ENCODE measurements around the gene ST3GAL4. TPM values are rescaled to one million over a fixed set of nuclear protein-coding genes. Genes with fewer than 3 reads are reported as not detected.

ST3GAL4 gene
- total and polyA plus RNA-seq, 2 donors (not counting 1 experiment from before 2014, with no cell fraction given) = 1.1 to 1.9 TPM

GRCh38 chr11:126398296-126398695, 42.8 kb downstream of the ST3GAL4 start:
- H3K9me3 Mint-ChIP-seq (ENCODE audit: insufficient read depth) = no peaks in the 10 kb centered on the region
- WGBS (ENCODE audit: insufficient coverage) = 96% methylated on average over 4 of the region's 4 CpGs
- no peak overlapping the region for H3K27ac Mint-ChIP-seq
- H3K4me2 ChIP-seq (replicated peaks; ENCODE audit: low read depth, low read length, poor library complexity, severe bottlenecking) = no peak overlapping the region
- H3K27ac ChIP-seq (ENCODE audit: low read length in 2 of 2) = no peak overlapping the region
- no peak for TF ChIP-seq EZH2 (IDR thresholded peaks at IDR 0.05; ENCODE audit: borderline replicate concordance, insufficient read depth, low read depth, low read length, poor library complexity, severe bottlenecking)
- no peak overlapping the region for H2AFZ ChIP-seq (ENCODE audit: insufficient read depth, low read depth, low read length, poor library complexity, severe bottlenecking)
- ATAC-seq (ENCODE audit: low read depth) (no peak), DNase-seq (no peak)
- H3K4me3 ChIP-seq (ENCODE audit: control extremely low read depth in 1 of 5, extremely low read depth in 1 of 5, insufficient read depth in 1 of 5, low read depth in 2 of 5, low read length in 4 of 5) = no peak overlapping the region
- ChIA-PET CTCF (no interaction called here), POLR2A (no interaction called here)
- H3K36me3 ChIP-seq (replicated peaks in 1 of 2; ENCODE audit: control extremely low read depth in 1 of 2, control insufficient read depth in 1 of 2, extremely low read depth in 1 of 2, insufficient read depth in 2 of 2, low read length in 1 of 2) = no peaks in the 10 kb centered on the region
- H3K27me3 Mint-ChIP-seq = peaks cover 16% of the 10 kb centered on the region
- no peaks in the 10 kb centered on the region for H4K20me1 ChIP-seq (ENCODE audit: control insufficient read depth, insufficient read depth, low read length, poor library complexity, severe bottlenecking)
- intact Hi-C loops (cut with micrococcal nuclease) = no loop called here
- no peaks in the 10 kb centered on the region for H3K79me2 ChIP-seq (ENCODE audit: control insufficient read depth, insufficient read depth, low read length)
- peaks cover 0 to 5% (median 0%) of the 10 kb centered on the region in 4 experiments for H3K27me3 ChIP-seq (replicated peaks in 1 of 4; ENCODE audit: control extremely low read depth in 1 of 4, control insufficient read depth in 3 of 4, insufficient read depth in 4 of 4, low read length in 3 of 4)
- H3K4me1 Mint-ChIP-seq = no peaks in the 10 kb centered on the region
- H3K9ac ChIP-seq (ENCODE audit: low read length) = no peak overlapping the region
- no peaks in the 10 kb centered on the region for H3K4me1 ChIP-seq (ENCODE audit: control insufficient read depth in 2 of 2, insufficient read depth in 2 of 2, low read length in 2 of 2)
- H3K9me3 ChIP-seq (ENCODE audit: control extremely low read depth in 1 of 3, control insufficient read depth in 2 of 3, insufficient read depth in 1 of 3, low read length in 2 of 3) = peaks cover 0 to 5% (median 0%) of the 10 kb centered on the region in 3 donors
- no peak overlapping the region for H3K4me3 Mint-ChIP-seq

GRCh38 chr11:126398721-126399120, 43.2 kb downstream of the ST3GAL4 start:
- Histone ChIP-seq H3K4me1 (ENCODE audit: control insufficient read depth in 2 of 2, insufficient read depth in 2 of 2, low read length in 2 of 2) (no peaks in the 10 kb centered on the region), H3K9ac (ENCODE audit: low read length) (no peak overlapping the region), H3K9me3 (ENCODE audit: control extremely low read depth in 1 of 3, control insufficient read depth in 2 of 3, insufficient read depth in 1 of 3, low read length in 2 of 3) (peaks cover 0 to 5% (median 0%) of the 10 kb centered on the region in 3 donors), H3K27ac (ENCODE audit: low read length in 2 of 2) (no peak overlapping the region), H4K20me1 (ENCODE audit: control insufficient read depth, insufficient read depth, low read length, poor library complexity, severe bottlenecking) (no peaks in the 10 kb centered on the region), H3K27me3 (replicated peaks in 1 of 4; ENCODE audit: control extremely low read depth in 1 of 4, control insufficient read depth in 3 of 4, insufficient read depth in 4 of 4, low read length in 3 of 4) (peaks cover 0 to 5% (median 0%) of the 10 kb centered on the region in 4 experiments), H2AFZ (ENCODE audit: insufficient read depth, low read depth, low read length, poor library complexity, severe bottlenecking) (no peak overlapping the region), H3K79me2 (ENCODE audit: control insufficient read depth, insufficient read depth, low read length) (no peaks in the 10 kb centered on the region), H3K36me3 (replicated peaks in 1 of 2; ENCODE audit: control extremely low read depth in 1 of 2, control insufficient read depth in 1 of 2, extremely low read depth in 1 of 2, insufficient read depth in 2 of 2, low read length in 1 of 2) (no peaks in the 10 kb centered on the region), H3K4me3 (ENCODE audit: control extremely low read depth in 1 of 5, extremely low read depth in 1 of 5, insufficient read depth in 1 of 5, low read depth in 2 of 5, low read length in 4 of 5) (no peak overlapping the region), H3K4me2 (replicated peaks; ENCODE audit: low read depth, low read length, poor library complexity, severe bottlenecking) (no peak overlapping the region)
- H3K27me3 Mint-ChIP-seq = peaks cover 16% of the 10 kb centered on the region
- H3K4me3 Mint-ChIP-seq = no peak overlapping the region
- POLR2A ChIA-PET = no interaction called here
- H3K9me3 Mint-ChIP-seq (ENCODE audit: insufficient read depth) = no peaks in the 10 kb centered on the region
- intact Hi-C loops (cut with micrococcal nuclease) = no loop called here
- TF ChIP-seq CTCF (IDR thresholded peaks at IDR 0.05) (no peak), EZH2 (IDR thresholded peaks at IDR 0.05; ENCODE audit: borderline replicate concordance, insufficient read depth, low read depth, low read length, poor library complexity, severe bottlenecking) (no peak)
- 100% methylated on average over 1 of the region's 1 CpG for WGBS (ENCODE audit: insufficient coverage)
- DNase-seq (no peak), ATAC-seq (ENCODE audit: low read depth) (no peak)
- no peaks in the 10 kb centered on the region for H3K4me1 Mint-ChIP-seq
- CTCF ChIA-PET = interaction anchor here (0.6 kb wide), 1 partner anchor 129 kb away, joined by 8 read pairs; no protein-coding TSS in a partner anchor
- no peak overlapping the region for H3K27ac Mint-ChIP-seq
